ENCODE data around the gene ITPR1. TPM values are rescaled to one million over a fixed set of nuclear protein-coding genes. Genes with fewer than 3 reads are reported as not detected.

The ITPR1 gene
- total and polyA plus RNA-seq, 2 experiments from 2014 or later: 6.8 to 21.0 TPM

- H3K4me1 Mint-ChIP-seq: peaks cover 11% of the 10 kb centered on the region; the same call in 2 of the 3 replicates
- TF ChIP-seq, protein P1, sequence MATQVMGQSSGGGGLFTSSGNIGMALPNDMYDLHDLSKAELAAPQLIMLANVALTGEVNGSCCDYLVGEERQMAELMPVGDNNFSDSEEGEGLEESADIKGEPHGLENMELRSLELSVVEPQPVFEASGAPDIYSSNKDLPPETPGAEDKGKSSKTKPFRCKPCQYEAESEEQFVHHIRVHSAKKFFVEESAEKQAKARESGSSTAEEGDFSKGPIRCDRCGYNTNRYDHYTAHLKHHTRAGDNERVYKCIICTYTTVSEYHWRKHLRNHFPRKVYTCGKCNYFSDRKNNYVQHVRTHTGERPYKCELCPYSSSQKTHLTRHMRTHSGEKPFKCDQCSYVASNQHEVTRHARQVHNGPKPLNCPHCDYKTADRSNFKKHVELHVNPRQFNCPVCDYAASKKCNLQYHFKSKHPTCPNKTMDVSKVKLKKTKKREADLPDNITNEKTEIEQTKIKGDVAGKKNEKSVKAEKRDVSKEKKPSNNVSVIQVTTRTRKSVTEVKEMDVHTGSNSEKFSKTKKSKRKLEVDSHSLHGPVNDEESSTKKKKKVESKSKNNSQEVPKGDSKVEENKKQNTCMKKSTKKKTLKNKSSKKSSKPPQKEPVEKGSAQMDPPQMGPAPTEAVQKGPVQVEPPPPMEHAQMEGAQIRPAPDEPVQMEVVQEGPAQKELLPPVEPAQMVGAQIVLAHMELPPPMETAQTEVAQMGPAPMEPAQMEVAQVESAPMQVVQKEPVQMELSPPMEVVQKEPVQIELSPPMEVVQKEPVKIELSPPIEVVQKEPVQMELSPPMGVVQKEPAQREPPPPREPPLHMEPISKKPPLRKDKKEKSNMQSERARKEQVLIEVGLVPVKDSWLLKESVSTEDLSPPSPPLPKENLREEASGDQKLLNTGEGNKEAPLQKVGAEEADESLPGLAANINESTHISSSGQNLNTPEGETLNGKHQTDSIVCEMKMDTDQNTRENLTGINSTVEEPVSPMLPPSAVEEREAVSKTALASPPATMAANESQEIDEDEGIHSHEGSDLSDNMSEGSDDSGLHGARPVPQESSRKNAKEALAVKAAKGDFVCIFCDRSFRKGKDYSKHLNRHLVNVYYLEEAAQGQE (IDR thresholded peaks at IDR 0.05; ENCODE audit: unreplicated experiment): no peak
- no peak for TF ChIP-seq JUNB (IDR thresholded peaks at IDR 0.05; ENCODE audit: unreplicated experiment)
- TF ChIP-seq ZNF114 (CRISPR knock-in tag; IDR thresholded peaks at IDR 0.05): no peak
- TF ChIP-seq ZNF462 (CRISPR knock-in tag; IDR thresholded peaks at IDR 0.05): no peak
- no peak for TF ChIP-seq NANOG (IDR thresholded peaks at IDR 0.05; ENCODE audit: borderline replicate concordance)
- TF ChIP-seq ETS1 (IDR thresholded peaks at IDR 0.05): no peak
- no peak for TF ChIP-seq EZH2 (IDR thresholded peaks at IDR 0.05; ENCODE audit: low read depth, unreplicated experiment)
- TF ChIP-seq POLR2AphosphoS5 (IDR thresholded peaks at IDR 0.05; ENCODE audit: low read depth): no peak
- no peak for TF ChIP-seq CREB1 (CRISPR knock-in tag; IDR thresholded peaks at IDR 0.05; ENCODE audit: low read depth)
- H2AFZ ChIP-seq: no peak overlapping the region
- H3K27ac ChIP-seq (ENCODE audit: low read depth): no peak overlapping the region
- H3K36me3 ChIP-seq (ENCODE audit: insufficient read depth): no peaks in the 10 kb centered on the region
- no peaks in the 10 kb centered on the region for H3K27me3 ChIP-seq (ENCODE audit: insufficient read depth)
- ATAC-seq: no peak
- no peaks in the 10 kb centered on the region for H3K79me2 ChIP-seq (replicated peaks; ENCODE audit: insufficient read depth)
- no peak overlapping the region for H3K4me3 ChIP-seq
- peaks cover 1% of the 10 kb centered on the region for H3K27me3 Mint-ChIP-seq (ENCODE audit: insufficient read depth, low read depth, poor library complexity)
- H3K9me2 ChIP-seq (ENCODE audit: insufficient read depth): peaks cover 3% of the 10 kb centered on the region; the same call in 1 of the 2 replicates
- H3F3A ChIP-seq (replicated peaks; ENCODE audit: low read depth): no peaks in the 10 kb centered on the region
- no peak for DNase-seq (ENCODE audit: low spot score)
- no peaks in the 10 kb centered on the region for H3K9me3 Mint-ChIP-seq
- H3K27ac Mint-ChIP-seq: 0 out of 2 replicates have a peak overlapping the region, but pooled peaks have one; percentile 3
- H3K36me3 Mint-ChIP-seq (ENCODE audit: low read depth): 0 out of 3 replicates have a peak, but pooled peaks cover 3% of the 10 kb centered on the region
- H3K4me3 Mint-ChIP-seq: no peak overlapping the region
- H4K20me1 ChIP-seq (replicated peaks; ENCODE audit: insufficient read depth): no peaks in the 10 kb centered on the region
- H3K4me1 ChIP-seq (ENCODE audit: insufficient read depth): no peaks in the 10 kb centered on the region
- no peak overlapping the region for H3K4me2 ChIP-seq
Observed at GRCh38 chr3:4681301-4681700, 188.2 kb downstream of the ITPR1 start.

Data from GM23338 (cell line).